Dermis blood vessel endothelial cell (primary cell): ENCODE results near the gene MMP11. TPM values are rescaled to one million over a fixed set of nuclear protein-coding genes. Genes with fewer than 3 reads are reported as not detected.

ENCODE experiments used
- DNase-seq: peaks from one replicate; pipeline ENCODE4 v3.0.0; 2010
- total RNA-seq: library from RNA; depleted of rRNA; stranded (reverse); fragments of >200 nt; gene quantifications from 2 replicates; pipeline ENCODE4 v1.2.3, GENCODE V29; 2014

Gene MMP11
- total RNA-seq, 1 donor from 2014 or later = 7.3 TPM

DNA sequence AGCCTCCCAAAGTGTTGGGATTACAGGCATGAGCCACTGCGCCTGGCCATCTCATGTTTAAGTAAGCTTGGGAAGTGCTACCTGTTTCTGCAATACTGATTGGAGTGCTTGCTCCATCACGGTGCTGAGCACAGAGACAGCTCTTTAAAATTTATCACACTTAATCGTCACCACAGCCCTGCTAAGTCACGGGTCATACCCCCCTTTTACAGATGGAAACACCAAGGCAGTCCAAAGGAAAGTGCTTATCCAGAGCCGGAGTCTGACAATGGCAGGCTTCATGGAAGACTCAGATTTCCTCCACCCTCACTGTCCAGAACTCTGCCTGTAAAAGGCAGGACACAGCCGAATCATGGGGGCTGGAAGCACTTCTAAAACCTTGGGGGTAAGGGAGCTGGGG is 12.6 kb upstream of the MMP11 start:
- no peak for DNase-seq

DNA sequence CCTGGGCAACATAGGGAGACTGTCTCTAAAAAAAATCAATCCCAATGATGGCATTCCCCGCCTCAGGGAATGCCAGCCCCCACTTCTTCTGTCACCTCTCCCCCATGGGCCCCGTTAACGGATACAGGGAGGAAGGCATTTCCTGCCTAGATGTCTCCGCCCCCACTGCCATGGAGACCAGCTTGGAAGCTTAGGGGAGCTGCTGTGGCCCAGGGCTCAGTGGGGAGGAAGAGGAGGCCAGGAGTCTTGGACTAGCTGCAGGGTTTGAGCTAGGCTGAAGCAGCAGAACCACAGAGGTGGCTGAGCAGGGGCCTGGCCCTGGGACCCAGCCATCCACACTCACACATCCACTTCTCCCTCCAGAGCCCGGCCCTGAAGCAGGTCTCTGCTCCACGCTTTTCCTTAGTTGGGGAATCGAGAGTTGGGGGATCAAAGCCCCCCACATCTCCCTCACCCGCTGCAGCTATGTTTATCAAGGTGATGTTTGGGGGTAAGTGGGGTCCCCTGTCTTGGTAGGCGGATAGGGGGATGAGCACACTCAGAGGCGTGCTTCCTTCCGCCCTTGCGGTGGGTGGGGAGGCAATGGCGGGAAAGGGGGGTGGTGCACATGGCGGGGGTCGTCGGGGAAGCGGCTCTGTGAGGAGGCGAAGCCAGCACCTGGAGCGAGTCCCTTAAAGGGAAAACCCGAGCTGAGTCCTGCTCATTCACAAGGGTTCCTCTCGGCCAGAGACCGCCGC is 9.6 kb upstream of the MMP11 start, which contains the start of gene C22orf15:
C22orf15 (plus strand) TSS at position 149 of the 737 bp plus-strand sequence; CDS start at position 466, 317 bp downstream.
- peak; percentile 51 for DNase-seq

DNA sequence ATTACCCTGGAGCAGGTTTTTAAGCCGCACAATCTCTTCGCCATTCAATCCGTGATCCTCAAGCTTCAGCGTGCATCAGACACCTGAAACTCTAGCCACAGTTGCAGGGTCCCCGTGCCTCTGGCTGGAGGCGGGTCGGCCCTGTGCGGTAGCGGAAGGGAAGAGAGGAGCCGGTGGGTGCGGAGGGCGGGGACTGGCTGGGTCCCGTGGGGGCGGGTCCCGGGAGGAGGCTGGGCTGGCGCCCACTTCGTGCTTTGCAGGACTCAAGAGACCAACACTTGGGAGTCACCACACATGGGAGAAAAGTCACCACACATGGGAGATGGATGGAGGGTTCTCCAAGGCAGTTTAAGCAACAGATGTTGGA is 9.1 kb upstream of the MMP11 start:
- DNase-seq = no peak

DNA sequence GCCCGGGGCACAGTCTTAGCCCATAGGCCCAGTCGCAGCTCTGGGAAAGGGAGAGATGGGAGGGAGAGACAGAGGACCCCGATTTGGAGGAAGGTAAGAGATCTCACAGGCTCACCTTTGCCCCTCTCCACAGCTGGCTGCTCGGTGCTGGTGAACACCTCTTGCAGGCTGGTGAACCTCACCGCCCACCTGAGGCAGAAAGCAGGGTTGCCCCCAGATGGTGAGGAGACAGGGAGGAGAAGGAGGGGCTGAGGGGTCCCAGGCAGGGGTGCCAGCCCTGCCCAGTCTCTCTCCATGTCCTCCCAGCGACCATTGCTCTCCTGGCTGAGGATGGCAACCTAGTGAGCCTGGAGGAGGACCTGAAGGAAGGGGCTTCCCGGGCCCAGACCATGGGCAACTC is 8.7 kb upstream of the MMP11 start:
- DNase-seq = no peak

DNA sequence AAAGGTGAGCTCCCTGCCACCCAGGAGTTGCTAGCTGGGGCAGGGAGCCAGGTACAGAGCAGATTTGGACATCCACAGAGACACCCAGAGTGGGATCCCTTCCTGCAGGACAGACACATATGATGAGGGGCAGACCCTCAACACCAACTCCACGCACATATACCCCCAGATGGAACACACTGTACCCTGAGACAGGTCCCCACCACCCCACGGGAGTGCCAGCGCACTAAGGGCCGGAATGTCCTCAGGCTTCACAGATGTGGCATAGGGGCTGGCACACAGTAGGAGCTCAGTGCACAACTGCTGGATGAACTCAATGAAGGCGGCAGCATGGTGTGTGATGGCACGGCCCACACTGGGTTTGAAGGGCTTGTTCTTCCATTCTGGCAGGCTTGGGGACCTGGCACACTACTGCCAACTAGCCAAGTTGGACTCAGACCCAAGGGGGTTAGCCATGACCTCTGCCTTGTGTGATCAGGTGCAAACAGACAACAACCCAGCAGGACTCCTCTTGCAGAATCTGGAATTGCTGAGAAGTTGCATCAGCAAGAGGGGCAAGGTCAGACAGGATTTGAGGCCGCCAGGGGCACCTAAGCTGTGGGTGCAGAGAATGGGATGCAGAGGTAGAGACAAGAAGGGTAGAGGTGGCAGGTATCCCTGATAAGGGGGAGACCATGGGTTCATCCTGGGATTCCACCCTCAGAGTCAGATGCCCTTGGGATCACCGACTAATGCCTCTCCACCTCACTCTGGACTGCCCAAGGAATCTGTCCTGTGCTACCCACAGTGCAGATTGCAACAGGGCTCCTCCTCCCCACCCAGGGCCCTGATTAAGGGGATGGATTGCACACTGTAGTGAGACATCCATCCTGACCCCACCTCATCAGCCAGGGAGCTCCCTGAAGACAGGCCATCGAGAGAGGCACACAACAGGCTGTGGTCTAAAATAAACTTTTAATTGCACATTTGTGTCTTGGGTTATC is 7.5 kb upstream of the MMP11 start:
- no peak for DNase-seq

DNA sequence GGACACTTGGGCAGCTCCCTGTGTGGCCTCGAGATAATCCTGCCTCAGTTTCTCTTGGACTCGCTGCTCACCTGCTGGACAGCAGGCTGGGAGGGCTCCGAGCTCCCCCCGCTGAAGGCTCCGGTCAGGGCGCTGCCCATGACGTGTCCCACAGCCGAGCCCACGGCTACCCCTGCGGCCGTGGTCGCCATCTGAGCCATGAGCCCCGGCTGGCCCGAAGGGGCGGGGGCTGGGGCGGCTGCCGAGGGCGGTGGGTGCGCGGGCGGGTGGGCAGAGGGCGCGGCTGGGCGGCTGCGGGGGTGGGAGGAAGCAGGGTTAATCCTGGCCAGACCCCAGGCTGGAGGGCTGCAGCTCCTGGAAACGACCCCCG is 5.4 kb upstream of the MMP11 start:
- no peak for DNase-seq

DNA sequence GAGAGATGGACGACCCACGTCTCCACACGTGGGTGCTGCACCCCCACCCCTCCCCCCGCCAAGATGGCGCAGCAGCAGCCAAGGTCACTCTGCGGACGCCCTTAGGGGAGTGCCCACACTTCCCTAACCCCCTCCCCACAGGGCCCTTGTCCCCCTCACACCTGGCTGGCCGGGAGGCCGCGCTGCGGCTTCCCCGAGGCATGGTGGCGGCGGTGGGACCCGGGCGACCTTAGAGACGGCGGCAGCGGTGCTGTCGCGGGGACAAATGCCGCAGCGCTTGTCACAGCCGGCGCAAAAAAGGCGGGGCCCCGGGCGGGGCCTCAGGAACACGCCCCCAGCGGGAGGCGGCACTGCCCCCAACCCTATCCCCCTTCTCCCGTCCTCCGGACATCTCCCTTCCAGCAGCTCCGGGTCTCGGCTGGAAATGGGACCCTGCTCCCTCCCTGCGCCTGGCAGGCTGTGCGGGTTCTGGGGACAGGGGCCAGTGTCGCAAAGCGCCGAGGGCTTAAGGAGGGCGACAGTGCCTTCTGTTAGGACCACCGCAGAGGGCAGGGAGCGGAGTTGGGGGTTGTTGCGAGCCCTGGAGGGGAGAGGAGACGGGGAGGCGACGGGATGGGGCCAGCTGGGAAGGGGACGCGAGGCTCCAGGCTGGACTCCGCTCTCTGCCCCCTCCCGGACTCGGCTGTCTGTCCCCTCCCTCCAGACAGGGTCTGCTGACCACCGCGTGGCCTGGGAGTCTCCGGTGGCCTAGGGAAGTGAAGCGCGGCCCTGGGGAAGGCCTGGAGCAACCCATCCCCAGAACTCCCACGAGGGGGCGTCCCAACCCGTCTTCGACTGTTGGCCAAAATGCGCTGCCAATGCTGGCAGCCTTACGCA is 4.7 kb upstream of the MMP11 start, which contains the start of gene CHCHD10:
CHCHD10 (minus strand) TSS at position 300 of the 876 bp plus-strand sequence; CDS start at position 202, 98 bp downstream.
- DNase-seq = peak; percentile 87

DNA sequence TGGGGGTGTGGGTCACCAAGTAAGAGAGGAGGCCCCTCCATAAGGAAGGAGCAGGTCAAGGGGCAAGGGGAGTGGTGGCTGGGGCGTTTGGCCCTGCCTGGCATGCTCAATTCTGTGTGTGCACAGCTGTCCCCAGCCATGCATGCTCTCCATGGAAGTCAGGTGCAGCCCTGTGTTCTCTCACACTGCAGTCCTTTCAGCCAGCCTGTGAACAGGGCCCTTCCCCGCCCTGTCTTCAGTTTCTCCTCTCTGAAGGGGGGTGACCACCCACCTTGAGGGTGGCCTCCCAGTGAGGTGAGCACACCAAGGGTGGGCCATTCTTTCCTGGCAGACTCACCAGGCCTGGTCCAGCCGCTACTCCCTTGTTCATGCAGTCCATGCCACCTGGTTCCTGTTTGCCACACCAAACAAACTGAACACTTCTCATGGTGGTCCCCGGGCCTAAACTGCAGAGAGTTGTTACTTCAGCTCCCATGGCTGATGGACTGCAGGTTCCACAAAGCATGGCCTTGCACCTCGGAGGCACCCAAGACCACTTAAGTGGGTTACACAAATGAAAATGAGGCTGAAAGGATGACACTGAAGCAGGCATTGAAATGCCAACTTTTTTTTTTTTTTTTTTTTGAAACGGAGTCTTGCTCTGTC is 3.2 kb upstream of the MMP11 start:
- DNase-seq = no peak

DNA sequence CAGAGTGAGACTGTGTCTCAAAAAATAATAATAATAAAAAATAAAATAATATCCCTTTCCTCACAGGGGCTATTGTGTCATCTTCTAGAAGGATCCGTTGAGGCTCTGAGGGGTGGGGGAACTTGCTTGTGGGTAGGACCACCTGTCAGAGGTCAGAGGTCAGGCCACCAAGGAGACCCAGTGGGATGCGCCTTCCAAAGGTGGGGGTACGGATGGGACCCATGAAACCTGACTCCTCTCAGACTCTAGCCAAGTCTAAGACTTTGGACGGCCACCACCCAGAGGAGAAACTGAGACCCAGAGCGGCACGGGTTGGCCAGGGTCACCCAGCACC is 367 bp upstream of the MMP11 start:
- DNase-seq = no peak

DNA sequence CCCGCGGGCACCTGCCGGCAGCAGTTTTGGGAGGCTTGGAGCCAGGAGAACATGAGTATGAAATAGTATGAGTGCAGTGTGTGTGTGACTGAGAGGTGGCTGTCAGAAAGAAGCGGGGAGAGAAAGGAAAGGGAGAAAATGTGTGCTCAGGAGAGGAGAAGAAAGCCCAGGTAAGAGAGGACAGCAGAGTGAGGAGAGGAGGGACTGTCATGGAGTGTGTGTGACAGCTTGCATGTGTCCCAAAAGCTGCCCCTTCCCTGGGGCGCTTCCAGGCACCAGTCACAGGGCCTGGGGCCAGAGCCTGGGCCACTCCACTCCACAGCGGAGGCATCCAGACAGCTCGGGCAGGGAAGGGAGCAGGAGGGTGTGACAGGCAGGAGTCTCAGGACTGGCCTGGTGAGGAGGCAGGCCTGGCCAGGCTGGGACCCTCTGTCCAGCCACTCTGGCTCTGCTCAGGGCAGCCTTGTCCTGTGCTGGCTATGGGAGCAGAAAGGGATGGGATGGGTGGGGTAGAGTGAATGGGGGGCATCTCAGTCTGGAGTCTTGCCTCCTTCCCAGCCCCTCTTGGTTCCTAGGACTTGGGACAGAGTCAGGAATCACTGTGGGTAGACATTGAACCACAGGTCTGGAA is 949 bp downstream of the MMP11 start:
- DNase-seq = no peak

DNA sequence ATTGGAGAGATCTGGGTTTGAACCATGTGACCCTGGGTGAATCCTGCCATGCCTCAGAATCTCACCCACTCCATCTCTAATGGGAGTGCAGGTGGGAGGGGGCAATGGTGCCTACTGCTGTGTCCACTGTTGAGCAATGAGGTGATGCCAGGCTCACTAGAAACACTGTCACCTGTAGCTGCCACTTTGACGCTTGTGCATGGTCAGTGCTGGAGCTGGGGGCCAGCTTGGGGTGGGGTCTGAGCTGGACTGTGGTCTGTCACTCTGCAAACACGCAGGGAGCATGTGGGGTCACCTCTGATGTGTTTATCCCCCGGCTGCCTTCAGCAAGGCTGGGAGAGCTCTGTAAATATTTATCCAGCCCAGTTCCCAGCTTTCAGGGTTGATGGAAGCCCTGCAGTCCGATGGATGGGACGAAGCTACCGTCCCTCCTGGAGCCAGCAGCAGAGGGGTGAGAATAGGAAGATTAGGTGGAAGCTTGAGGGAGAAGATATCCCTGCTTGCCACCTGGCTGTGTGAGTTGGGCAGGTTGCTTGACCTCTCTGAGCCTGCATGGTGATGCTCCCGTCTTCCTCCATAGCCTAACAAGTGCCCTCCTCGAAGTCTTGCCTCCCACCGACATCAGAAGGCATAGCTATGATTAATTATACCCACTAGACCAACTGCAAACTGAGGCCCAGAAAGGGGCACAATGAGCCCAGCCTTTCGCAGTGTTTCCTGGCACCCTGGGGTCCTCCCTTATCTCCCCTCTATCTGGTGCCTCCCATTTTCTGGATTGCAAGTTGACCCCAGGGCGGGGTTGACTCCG is 1.7 kb downstream of the MMP11 start:
- no peak for DNase-seq

DNA sequence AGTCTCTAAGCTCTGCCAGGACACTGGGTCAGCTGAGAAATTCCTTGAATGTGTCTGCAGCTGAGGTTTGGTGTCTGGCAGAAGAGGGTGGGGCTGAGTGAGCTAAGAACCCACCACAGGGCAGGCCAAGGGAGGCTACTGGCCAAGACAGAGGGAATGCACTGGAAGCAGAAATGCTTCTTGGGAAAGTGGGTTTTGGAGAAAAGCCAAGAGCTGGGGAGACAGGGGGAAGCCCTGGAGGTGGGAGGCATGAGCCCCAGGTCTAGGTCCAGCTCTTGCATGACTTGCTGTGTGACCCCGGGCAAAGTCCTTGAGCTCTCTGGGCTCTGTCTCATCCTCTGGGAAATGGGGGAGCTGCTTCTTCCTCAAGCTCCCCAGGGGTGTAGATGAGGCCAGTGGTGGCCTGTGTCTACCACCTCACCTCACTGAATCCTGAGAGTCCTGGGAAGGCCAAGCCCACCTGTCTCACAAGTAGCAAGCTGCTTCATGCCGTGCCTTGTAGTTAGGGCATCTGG is 2.3 kb downstream of the MMP11 start:
- no peak for DNase-seq

DNA sequence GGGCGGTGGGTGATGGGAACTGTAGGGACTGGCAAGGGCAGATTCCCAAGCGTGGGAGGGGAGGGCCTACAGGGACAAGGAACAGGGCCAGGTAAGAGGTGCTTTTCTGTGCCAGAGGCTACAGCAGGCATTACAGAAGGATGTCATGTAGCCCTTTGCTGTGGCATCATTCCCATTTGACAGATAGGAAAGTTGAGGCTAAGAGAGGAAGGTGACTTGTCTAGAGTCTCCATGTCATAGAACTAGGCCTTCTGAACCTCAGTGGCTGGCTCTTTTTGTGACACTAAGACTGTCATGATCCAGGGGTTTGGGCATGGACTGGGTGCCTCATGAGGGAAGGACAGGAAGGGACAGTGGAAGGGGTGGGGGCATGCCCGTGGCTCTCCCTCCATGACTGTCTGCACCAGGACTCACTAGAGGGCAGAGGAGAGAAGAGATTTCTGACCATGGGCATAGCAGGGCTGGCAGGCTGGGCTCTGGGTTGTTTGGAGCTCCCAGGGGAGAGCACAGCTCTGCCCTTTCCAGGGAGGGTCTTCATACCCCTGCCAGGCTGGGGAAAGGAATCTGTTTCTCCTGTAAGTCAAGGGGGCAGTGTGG is 3.2 kb downstream of the MMP11 start:
- no peak for DNase-seq

DNA sequence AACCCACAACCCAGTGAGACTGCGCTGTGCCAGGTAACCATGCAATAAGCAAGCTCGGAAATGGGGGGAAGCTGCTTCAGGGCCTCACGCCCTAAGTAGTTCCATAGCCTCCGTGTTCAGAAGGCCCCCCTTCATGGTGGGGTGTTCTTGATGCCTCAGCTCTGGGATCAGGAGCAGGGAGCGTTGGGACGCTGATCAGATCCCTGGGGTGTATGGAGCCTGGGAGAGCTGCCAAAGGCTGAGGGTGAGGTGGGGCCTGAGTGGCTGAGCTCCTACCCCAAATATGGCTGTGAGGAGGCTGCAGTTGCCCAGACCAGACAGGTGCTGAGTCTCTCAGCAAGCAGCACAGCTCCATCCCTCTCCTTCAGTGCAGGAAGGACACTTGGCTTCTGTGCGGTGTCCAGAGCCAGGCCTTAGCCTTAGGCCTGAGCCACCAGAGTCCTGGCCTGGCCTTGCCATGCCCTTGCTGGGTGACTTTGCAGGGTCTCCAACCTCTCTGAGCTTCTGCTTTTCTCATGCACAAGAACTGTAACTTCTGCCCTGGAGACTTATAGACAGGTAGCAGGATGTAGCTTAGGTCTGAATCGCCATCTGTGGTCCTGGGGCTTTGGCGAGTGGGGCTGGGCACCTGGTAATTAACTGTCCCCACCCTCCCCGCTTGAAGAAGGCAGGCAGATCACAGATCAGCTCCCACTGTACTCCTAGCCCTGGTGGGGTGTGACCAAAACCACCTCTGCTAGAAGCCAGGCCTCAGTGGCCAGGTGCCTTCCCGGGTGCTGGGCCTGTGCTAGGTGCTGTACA is 5.3 kb downstream of the MMP11 start:
- no peak for DNase-seq

DNA sequence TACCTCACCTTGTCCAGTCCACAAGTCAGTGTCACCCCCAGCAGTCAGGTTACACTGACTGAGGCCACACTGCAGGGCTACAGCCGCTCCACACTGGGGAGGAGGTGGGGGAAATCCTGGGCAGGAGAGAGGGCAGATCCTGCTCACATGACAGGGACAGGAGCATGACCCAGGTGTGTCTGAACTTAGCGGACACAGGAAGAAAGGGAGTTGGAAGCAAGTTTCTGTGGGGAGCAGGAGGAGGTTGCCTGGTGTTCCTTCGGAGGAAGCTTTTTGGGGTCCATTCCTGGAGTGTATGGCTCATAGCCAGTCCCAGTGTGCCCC is 5.9 kb downstream of the MMP11 start:
- no peak for DNase-seq

DNA sequence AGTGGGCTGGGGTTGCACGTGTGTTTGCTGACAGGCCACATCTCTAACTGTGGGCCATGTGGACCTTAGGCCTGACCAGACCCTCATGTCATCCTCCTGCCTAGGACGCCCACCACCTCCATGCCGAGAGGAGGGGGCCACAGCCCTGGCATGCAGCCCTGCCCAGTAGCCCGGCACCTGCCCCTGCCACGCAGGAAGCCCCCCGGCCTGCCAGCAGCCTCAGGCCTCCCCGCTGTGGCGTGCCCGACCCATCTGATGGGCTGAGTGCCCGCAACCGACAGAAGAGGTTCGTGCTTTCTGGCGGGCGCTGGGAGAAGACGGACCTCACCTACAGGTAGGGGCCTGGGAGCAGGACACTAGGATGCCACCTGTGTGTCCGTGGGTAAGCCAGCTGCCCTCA is 6.4 kb downstream of the MMP11 start:
- DNase-seq = no peak

DNA sequence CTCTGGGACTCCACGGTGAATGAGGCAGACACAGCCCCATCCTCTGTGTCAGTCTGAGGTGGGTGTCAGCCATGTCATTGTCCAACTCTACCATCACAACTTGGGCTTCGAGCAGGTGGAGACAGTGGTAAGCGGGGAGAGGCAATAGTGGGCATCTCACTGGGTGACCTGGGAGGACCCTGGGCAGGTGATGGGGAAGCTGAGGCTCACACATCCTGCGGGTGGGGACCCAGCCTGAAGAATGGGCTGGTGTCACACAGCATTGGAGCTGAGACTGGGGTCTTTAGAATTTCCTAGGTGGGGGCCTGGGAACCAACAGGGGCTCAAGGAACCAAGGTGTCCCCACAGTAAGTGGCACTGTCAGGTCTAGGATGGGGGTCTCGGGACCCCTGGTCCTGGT is 7.1 kb downstream of the MMP11 start:
- DNase-seq = no peak

DNA sequence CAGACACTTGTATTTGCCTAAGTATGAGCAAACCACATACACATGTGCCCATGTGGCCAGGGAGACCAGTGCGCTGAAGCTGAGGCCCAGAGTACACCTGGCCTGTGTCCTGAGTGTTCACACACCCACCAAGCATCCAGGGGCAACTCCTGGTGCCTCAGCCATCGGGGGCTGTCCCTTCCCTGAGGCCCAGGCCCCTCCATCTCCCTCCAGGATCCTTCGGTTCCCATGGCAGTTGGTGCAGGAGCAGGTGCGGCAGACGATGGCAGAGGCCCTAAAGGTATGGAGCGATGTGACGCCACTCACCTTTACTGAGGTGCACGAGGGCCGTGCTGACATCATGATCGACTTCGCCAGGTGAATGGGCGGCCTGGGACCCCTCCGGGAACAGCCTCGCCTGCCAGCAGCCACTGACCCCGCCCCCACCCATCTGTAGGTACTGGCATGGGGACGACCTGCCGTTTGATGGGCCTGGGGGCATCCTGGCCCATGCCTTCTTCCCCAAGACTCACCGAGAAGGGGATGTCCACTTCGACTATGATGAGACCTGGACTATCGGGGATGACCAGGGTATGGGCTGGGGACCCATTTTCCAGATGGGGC is 7.6 kb downstream of the MMP11 start:
- DNase-seq = no peak

DNA sequence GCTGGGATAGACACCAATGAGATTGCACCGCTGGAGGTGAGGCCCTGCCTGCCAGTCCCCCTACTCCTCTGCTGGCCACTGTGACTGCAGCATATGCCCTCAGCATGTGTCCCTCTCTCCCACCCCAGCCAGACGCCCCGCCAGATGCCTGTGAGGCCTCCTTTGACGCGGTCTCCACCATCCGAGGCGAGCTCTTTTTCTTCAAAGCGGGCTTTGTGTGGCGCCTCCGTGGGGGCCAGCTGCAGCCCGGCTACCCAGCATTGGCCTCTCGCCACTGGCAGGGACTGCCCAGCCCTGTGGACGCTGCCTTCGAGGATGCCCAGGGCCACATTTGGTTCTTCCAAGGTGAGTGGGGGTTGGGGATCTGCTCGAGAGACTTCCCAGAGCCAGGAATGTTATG is 8.4 kb downstream of the MMP11 start:
- no peak for DNase-seq
